Upper lobe of left lung (tissue), 6 donors: Measurements from ENCODE around the gene NKAIN2. TPM values are rescaled to one million over a fixed set of nuclear protein-coding genes. Genes with fewer than 3 reads are reported as not detected.

Experiments
- ATAC-seq, 2 donors: fragments of 200-7000 bp; cut with Tn5 transposase; one replicate each; pipeline ENCODE4 v1.9.1; 2022; ENCODE audit warnings: mild to moderate bottlenecking in 2 of 2, moderate library complexity in 2 of 2; ENCODE audit not compliant: low FRiP score in 2 of 2
- DNase-seq, 2 donors: peaks; one replicate each; pipeline ENCODE4 v3.0.0-alpha.2; 2019 to 2020
- H3K27ac ChIP-seq, 4 donors: fragments of 200-600 bp; sonication (generic); one replicate each; pipeline ENCODE4 v1.5.1; 2016 to 2019
- H3K27me3 ChIP-seq, 4 donors: fragments of 200-600 bp; sonication (generic); one replicate each; pipeline ENCODE4 v1.5.1; 2017 to 2019
- H3K36me3 ChIP-seq, 4 donors: fragments of 200-600 bp; sonication (generic); one replicate each; pipeline ENCODE4 v1.5.1; 2016 to 2019
- H3K4me1 ChIP-seq, 4 donors: fragments of 200-600 bp; sonication (generic); one replicate each; pipeline ENCODE4 v1.5.1; 2018 to 2019
- H3K4me3 ChIP-seq, 4 donors: fragments of 200-600 bp; sonication (generic); one replicate each; pipeline ENCODE4 v1.5.1; 2017 to 2019; ENCODE audit warnings: mild to moderate bottlenecking in 2 of 4, moderate library complexity in 1 of 4
- H3K9me3 ChIP-seq, 4 donors: fragments of 200-600 bp; sonication (generic); one replicate each; pipeline ENCODE4 v1.5.1; 2018 to 2019
- EP300 ChIP-seq, 4 donors: sonication (generic); formaldehyde crosslinking; IDR thresholded peaks; one replicate each; pipeline ENCODE4 v1.5.1; 2017; ENCODE audit warnings: antibody characterized with exemption in 4 of 4, control low read depth in 2 of 4
- POLR2A ChIP-seq, 4 donors: fragments of 450-650 bp; IDR thresholded peaks; one replicate each; pipeline ENCODE4 v1.5.1; 2016 to 2017; ENCODE audit warnings: antibody characterized with exemption in 4 of 4, mild to moderate bottlenecking in 2 of 4
- POLR2AphosphoS5 ChIP-seq, 2 donors: sonication (generic); formaldehyde crosslinking; IDR thresholded peaks; one replicate each; pipeline ENCODE4 v1.5.1; 2017; ENCODE audit warnings: antibody characterized with exemption in 2 of 2
- WGBS, 2 donors: methylation state at CpG; one replicate each; pipeline ENCODE4 v1.1.5; 2017 to 2018; 5-methylcytosine and 5-hydroxymethylcytosine counted together
- total RNA-seq, 6 donors: library from RNA; depleted of rRNA in 4 of 6; stranded (reverse); fragments of >200 nt in 4 of 6; gene quantifications; one replicate each; pipeline versions ENCODE4 v1.1.0 to v1.2.1, GENCODE V29; 2016 to 2021
- TF ChIP-seq, protein P1 (sequence below), 6 experiments: fragments of 450-650 bp in 4 of 6; fragments of 200-600 bp in 2 of 6; sonication (generic) in 2 of 6; IDR thresholded peaks; one replicate each; pipeline ENCODE4 v1.5.1; 2016 to 2019; ENCODE audit warnings: antibody characterized with exemption in 6 of 6
- donor health status: DM: no; HTN: no; CAD: no; lungs with moderate emphysema.
- donor health status: DM: no; HTN: yes; CAD: no; lungs with severe emphysema.

The NKAIN2 gene
- total RNA-seq, 6 donors from 2014 or later: 0.13 to 0.20 TPM; not detected in 4

DNA sequence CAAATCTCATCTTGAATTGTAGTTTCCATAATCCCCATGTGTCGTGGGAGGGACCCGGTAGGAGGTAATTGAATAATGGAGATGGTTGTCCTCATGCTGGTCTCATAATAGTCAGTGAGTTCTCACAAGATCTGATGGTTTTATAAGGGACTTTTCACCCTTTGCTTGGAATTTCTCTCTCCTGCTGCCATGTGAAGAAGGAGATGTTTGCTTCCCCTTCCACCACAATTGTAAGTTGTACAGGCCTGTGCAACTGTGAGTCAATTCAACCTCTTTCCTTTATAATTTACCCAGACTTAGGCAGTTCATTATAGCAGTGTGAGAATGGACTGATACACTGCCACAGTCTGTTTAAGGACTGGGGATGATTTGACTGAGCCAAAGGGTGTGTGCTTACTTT, 44.7 kb downstream of the NKAIN2 start:
- Histone ChIP-seq H3K27me3 (no peaks in the 10 kb centered on the region), H3K9me3 (no peaks in the 10 kb centered on the region), H3K27ac (no peak overlapping the region), H3K4me1 (no peaks in the 10 kb centered on the region), H3K4me3 (no peak overlapping the region), H3K36me3 (no peaks in the 10 kb centered on the region)
- TF ChIP-seq, protein P1, sequence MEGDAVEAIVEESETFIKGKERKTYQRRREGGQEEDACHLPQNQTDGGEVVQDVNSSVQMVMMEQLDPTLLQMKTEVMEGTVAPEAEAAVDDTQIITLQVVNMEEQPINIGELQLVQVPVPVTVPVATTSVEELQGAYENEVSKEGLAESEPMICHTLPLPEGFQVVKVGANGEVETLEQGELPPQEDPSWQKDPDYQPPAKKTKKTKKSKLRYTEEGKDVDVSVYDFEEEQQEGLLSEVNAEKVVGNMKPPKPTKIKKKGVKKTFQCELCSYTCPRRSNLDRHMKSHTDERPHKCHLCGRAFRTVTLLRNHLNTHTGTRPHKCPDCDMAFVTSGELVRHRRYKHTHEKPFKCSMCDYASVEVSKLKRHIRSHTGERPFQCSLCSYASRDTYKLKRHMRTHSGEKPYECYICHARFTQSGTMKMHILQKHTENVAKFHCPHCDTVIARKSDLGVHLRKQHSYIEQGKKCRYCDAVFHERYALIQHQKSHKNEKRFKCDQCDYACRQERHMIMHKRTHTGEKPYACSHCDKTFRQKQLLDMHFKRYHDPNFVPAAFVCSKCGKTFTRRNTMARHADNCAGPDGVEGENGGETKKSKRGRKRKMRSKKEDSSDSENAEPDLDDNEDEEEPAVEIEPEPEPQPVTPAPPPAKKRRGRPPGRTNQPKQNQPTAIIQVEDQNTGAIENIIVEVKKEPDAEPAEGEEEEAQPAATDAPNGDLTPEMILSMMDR (IDR thresholded peaks at IDR 0.05): no peak
- no peak for TF ChIP-seq POLR2A (IDR thresholded peaks at IDR 0.05)
- TF ChIP-seq POLR2AphosphoS5 (IDR thresholded peaks at IDR 0.05): no peak
- no peak for TF ChIP-seq EP300 (IDR thresholded peaks at IDR 0.05)
- WGBS, 2 donors: 90 to 96% methylated on average over 2 of the region's 2 CpGs
- DNase-seq: no peak
- no peak for ATAC-seq

- WGBS, 2 donors: 67 to 68% methylated on average over 3 of the region's 3 CpGs
Measured at GRCh38 chr6:123849406-123849805, 45.7 kb downstream of the NKAIN2 start.

GRCh38 chr6:123850555-123850954, 46.9 kb downstream of the NKAIN2 start:
- TF ChIP-seq, protein P1 (IDR thresholded peaks at IDR 0.05): no peak
- no peak for TF ChIP-seq POLR2A (IDR thresholded peaks at IDR 0.05)
- no peak for TF ChIP-seq EP300 (IDR thresholded peaks at IDR 0.05)
- no peak for TF ChIP-seq POLR2AphosphoS5 (IDR thresholded peaks at IDR 0.05)
- WGBS, 2 donors: 91 to 94% methylated on average over 4 of the region's 4 CpGs
- DNase-seq: no peak
- Histone ChIP-seq H3K27me3 (no peaks in the 10 kb centered on the region), H3K36me3 (no peaks in the 10 kb centered on the region), H3K9me3 (no peaks in the 10 kb centered on the region), H3K4me1 (no peaks in the 10 kb centered on the region), H3K4me3 (no peak overlapping the region), H3K27ac (no peak overlapping the region)
- no peak for ATAC-seq

More at GRCh38 chr6:123849406-123849805, 45.7 kb downstream of the NKAIN2 start:
- Histone ChIP-seq H3K27ac (no peak overlapping the region), H3K4me1 (no peaks in the 10 kb centered on the region), H3K27me3 (no peaks in the 10 kb centered on the region), H3K4me3 (no peak overlapping the region), H3K9me3 (no peaks in the 10 kb centered on the region), H3K36me3 (no peaks in the 10 kb centered on the region)
- DNase-seq (no peak), ATAC-seq (no peak)
- TF ChIP-seq, protein P1 (IDR thresholded peaks at IDR 0.05): no peak
- TF ChIP-seq POLR2AphosphoS5 (IDR thresholded peaks at IDR 0.05): no peak
- TF ChIP-seq EP300 (IDR thresholded peaks at IDR 0.05): no peak
- no peak for TF ChIP-seq POLR2A (IDR thresholded peaks at IDR 0.05)

GRCh38 chr6:123854201-123854600, 50.5 kb downstream of the NKAIN2 start:
- Histone ChIP-seq H3K4me1 (no peaks in the 10 kb centered on the region), H3K9me3 (no peaks in the 10 kb centered on the region), H3K36me3 (no peaks in the 10 kb centered on the region), H3K27ac (no peak overlapping the region), H3K4me3 (no peak overlapping the region), H3K27me3 (no peaks in the 10 kb centered on the region)
- WGBS, 2 donors: 62 to 72% methylated on average over 2 of the region's 2 CpGs
- ATAC-seq: no peak
- TF ChIP-seq, protein P1 (IDR thresholded peaks at IDR 0.05): no peak
- DNase-seq: no peak

- no peaks in the 10 kb centered on the region for H3K9me3 ChIP-seq
- H3K4me3 ChIP-seq: no peak overlapping the region
- 74 to 80% methylated on average over 2 of the region's 2 CpGs for WGBS, 2 donors
- H3K27ac ChIP-seq: no peak overlapping the region
- ATAC-seq (no peak), DNase-seq (no peak)
- H3K27me3 ChIP-seq: no peaks in the 10 kb centered on the region
- no peaks in the 10 kb centered on the region for H3K36me3 ChIP-seq
- no peaks in the 10 kb centered on the region for H3K4me1 ChIP-seq
- no peak for TF ChIP-seq POLR2AphosphoS5 (IDR thresholded peaks at IDR 0.05)
- TF ChIP-seq, protein P1 (IDR thresholded peaks at IDR 0.05): no peak
- no peak for TF ChIP-seq POLR2A (IDR thresholded peaks at IDR 0.05)
- TF ChIP-seq EP300 (IDR thresholded peaks at IDR 0.05): no peak
Measured at GRCh38 chr6:123855506-123855905, 51.8 kb downstream of the NKAIN2 start.
